HG02623 (cell line): ENCODE data around the gene MLPH.
"Not testable (repeated sequence)": the region's sequence is repeated elsewhere in the genome, so short reads cannot be mapped to it uniquely, and the experiment has no call there.

Source experiments
- ATAC-seq: cut with Tn5 transposase; IDR thresholded peaks from one replicate; pipeline ENCODE4 v1.9.1; 2021; ENCODE audit warnings: moderate library complexity; ENCODE audit not compliant: unreplicated experiment

MLPH gene

DNA sequence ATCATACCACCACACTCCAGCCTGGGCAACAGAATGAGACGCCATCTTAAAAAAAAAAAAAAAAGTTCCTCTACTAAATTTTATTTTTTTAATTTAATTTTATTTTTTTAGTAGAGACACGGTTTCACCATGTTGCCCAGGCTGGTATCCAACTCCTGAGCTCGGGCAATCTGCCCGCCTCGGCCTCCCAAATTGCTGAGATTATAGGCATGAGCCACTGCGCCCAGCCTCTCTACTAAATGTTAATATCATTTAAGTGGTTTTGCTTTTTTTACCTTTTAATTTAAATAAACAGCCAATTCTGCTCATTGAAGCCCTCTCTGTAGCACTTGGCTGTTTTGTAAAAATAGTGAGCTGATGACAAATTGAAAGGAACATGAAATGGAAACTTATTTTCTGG, 94.3 kb downstream of the MLPH start:
- no peak for ATAC-seq

DNA sequence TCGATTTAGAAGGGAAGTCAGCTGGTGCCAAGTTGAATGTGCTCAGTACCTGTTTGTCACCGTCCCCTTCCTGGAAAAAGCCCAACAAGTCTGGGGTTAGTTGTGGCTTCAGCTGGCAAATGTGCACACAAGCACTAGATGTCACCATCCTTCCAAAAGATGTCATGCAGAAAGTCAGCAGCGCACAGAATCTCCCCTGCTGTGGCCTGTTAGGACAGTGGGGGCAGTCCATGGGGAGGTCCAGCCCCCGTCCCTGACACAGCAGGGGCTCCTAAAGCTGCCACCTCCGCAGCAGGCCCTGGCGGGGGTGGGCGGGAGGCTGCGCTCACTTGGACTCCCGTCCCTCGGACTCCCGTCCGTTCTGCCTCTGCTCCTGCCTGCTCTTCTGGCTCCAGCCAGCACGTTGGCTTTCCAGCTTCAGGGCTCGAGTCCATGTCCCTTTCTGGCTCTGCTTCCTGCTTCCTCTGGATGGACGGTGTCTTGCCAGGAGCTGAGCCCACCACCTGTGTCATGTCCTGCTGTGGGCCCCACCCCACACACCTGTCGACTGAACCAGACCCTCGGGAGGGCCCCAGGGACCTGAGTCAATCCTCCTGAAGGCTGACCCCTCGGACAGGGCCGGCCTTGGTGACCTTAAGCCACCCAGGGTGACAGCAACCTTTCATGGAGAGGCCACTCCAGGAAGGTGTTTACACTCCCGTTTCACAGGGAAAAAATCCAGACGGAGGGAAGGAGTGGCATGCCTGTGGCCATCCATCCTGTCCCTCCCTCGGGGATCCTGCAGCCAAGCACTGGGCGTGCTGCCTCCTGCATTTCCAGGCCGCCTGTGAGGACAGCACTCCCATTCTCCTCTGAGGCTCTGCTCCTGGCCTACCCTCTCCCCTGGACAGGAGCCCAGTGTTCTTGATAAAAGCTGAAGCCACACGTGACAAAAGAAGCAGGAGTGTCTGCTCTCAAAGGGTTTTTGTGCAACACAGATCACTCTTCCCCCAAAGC, 95.0 kb downstream of the MLPH start:
- ATAC-seq, result no peak

DNA sequence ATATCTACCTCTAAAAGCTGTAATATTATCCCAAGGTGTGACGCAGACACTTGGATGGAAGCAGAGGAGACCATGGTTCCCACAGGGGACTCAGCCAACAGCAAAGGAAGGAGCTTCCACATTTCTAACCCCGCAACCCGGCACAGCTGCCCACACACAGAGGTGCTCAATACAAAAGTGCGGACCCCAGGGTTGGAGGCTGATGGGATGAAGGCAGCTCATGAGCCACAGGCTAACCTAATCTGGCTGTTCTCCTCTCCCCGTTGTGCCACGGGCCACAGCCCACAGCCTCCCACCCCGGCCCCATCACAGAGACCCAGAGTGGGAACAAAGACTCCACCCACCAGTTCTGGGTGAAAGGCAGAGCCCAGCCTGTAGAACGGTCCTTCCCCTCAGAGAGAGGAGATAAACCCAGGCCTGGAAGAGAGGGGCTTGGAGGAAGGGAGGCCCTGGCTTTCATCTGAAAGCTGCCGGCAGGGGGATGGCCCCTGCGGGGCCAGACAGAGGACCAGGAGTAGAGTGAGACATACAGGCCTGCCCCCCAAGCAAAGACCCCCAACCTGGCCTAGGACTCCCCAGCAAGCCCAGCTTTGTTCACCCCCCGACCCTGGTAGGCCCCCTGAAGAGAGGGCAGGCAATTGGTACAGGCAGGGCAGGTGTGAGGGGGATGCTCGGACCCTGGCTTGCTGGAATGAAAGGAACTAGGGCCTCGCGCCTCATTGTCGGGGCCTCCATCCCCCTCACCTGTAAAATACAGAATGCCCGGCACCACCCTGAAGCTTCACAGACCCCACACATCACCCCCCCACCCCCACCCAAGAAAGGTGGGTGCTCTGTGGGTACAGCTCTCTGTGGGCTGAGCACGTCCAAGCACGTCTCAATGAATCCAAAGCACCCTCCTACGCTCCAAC, 96.6 kb downstream of the MLPH start:
- no peak for ATAC-seq

DNA sequence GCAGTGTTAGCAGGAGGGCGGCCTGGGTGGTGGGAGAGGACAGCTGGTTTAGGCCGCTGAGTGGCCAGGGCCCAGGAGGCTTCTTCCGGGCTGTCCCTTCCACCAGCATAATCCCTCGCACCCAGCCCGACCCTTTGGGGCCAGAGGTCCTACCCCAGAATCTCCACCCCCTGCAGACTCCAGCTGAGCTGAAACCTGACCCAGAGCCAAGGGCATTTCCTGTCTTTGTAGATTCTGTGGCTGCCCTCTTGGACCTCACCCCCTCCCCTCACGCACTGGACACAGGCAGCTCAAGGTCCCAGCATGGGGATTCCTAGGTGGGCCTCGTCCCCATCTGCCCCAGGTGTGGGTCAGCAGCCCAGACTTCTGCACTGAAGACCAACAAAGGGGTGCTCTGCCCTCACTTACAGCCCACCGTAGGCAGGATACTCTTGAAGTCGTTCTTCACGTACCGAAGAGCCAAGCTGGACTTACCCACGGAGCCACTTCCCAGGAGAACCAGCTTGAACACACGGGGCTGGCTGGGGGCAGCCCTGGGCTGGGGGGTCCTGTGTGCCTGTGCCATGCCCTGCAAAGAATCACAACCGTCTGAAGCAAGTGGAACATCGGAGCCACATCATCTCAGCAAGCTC, 98.7 kb downstream of the MLPH start:
- ATAC-seq, result no peak

DNA sequence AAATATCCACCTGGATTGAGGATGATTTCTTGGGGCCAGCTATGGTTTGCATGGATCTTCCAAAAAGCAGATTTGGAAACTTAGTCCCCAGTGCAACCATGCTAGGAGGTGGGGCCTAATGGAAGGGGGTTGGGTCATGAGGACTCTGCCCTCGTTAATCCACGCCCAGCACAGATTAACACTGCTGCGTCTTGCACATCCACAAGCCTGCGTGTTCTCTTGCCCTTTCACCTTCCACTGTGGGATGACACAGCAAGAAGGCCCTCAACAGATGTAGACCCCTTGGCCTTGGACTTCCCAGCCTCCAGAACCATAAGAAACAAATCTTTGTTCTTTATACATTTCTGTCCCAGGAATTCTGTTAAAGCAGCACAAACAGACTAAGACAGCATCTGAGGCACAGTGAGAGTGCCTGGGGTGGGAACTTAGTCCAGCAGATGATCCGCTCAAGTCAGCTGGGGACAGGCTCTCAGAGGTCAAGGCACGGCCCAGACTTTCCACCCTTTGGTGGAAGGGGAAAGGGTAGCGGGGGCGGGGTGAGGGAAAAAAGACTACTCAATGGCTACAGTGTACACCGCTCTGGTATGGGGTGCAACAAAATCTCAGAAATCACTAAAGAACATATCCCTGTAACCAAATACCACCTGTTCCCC, 101.1 kb downstream of the MLPH start:
- ATAC-seq, result no peak

DNA sequence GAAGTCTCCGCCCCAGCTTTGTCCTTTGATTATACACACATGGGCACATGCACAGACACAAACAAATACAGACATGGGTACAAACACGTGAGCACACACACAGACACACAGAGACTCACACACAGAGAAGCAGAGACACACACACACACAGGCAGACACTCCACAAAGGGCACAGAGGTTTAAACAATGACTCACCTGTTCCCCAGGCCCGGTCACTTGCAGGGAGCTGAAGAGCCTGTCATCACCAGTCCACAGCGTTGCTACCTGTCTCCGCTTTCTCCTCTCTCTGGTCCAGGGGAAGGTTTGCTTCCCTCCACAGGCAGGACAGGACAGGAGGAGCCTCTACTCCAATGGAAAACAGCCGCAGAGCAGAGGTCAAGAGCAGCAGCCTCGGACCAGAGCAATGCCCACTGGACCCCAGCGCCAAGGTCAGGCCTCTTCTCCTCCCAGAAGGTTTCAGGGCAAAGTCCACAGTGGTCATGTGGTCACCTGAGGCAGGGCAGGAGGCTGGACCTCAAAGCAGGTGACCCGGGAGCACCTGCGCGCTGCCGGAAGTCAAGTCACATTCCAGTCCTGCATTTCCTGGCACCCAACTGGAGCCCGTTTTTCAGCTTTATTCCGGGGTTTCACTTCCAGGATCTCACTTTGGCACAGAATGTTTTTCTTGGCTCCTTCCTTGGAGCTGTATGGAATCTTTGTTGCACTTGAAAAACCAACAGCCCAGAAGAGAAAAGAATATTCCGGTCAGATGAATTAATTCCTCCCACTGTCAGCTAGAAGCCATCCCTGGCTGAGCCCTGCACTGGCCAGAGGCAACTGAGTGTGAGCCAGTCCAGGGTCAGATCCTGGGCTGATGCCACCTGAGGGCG, 103.5 kb downstream of the MLPH start, which contains the start of gene RAB17:
Gene RAB17, minus strand, starts transcription at position 463 of the 869 bp plus-strand sequence. CDS start 4,580 bp downstream, outside the sequence.
- ATAC-seq, result no peak

DNA sequence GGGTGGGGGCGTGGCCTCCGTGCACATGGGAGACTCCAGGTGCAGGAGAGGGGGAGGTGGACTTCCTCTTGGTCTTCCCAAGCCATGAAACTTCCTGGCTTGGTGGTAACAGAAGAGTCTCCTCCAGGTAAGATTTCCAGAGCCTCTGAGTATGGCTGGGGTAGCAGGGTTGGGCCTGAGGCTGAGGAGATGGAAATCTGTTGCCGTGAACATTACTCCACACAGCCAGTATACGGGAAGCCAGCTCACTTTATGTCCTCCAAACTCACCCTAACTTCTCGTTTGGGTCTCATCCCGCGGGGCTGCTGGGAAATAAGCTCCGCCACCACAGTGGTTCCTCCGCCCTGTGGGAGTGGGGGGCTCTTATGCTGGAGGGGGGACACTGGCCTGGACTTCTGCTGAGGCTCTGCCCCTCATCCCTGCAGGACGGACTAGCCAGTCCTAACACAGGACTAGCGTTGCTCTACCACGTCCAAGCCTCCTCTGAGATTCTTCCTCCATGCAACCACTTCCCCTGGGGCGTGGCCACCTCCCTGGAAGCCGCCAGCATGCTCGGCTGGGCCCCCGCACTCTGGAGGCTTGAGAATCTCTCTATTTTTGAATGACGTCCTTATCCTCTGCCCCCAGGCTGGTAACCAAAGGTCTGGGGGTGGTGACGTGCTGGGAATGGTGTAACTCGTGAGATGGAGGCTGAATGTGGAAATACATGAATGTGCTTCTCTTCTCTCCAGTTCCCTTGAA, 104.3 kb downstream of the MLPH start:
- no peak for ATAC-seq

DNA sequence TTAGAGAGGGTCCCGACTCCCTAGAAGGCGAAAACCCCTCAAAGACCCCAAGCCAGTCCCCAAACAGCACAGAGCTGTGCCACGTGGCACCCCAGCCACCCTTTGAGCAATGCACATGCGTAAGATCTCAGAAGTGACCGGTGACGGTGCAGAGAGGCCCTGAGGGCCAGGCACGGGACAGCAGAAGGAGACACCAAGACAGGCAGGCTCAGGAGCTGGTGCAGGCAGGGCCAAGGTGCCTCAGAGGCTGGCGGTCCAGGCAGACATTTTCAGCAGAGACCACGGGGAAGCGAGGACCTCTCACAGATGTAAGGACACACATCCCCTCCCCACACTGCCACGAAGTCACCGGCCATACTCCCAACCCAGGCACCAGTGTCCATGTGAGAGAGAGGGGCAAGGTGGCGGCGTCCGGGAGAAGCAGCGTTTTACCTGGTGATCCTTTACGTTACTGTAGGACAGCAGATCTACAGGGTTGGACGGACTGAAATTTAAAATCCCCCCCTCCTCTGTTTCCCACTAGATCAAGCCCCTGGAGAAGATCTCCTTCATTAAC, 105.5 kb downstream of the MLPH start:
- ATAC-seq, result no peak

DNA sequence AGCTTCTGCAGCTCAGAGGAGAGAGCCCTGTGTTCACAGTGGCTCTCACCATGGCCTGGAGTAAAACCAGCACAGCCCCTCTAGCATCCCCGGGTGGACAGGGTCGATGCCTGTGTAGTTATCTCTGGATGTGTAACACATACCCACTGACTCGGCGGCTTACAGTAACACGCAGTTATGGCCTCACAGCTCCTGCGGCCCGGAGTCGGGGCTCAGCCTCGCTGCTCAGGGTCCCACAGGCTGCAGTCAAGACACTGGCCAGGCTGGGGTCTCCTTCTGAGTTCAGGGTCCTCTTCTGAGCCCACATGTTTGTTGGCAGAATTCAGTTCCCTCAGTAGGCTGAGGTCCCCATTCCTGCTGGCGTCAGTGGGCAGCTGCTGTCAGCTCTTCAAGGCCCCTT, 106.0 kb downstream of the MLPH start:
- no peak for ATAC-seq

DNA sequence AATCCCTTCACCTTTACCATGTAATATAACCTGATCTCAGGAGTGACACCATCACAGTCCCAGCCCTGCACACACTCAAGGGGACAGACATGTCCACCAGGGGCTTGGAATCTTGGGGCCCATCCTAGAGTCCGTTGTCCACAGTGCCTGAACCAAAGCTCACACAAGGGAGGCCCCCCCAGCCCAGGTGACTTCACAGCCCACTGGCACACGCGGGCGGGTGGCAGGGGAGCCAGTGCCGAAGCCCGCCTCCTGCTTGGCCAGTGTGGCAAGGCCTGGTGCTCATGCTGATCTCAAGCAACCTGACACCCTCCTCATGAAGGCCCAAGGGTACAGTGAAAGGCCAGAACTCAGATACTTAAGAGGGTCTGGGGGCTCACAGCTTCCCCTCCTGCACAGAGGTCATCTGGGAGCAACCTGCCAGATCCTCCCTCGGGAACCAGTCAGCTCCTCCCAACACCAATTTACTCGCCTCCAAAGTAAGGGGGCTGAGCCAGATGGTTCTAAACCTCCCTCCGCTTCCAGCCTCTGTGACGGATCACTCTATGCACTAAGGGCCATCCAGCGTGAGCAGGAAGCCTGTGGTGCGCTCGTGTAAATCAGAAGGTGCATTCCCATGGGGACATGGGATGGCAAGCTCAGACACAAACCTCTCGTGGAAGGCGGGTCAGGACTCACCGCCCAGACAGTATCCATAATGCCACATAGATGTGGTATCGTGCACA, 106.7 kb downstream of the MLPH start:
- no peak for ATAC-seq

DNA sequence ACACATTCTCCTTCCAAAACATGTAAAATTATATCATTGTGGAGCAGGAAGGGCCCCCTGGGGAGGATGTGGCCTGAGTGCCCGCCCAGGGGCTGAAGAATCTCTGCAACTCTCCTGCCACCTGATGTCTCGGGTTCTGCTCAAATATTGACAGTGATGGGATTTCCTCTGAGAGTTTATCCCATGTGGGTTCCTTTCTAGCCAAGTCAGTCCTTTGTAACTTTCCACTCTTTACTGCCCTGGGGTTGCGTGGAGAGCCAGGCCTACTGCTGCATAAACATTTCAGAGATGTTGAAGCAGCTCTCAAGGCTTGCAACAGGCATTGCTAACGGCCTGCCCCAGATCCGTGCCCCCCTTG, 107.4 kb downstream of the MLPH start:
- no peak for ATAC-seq

DNA sequence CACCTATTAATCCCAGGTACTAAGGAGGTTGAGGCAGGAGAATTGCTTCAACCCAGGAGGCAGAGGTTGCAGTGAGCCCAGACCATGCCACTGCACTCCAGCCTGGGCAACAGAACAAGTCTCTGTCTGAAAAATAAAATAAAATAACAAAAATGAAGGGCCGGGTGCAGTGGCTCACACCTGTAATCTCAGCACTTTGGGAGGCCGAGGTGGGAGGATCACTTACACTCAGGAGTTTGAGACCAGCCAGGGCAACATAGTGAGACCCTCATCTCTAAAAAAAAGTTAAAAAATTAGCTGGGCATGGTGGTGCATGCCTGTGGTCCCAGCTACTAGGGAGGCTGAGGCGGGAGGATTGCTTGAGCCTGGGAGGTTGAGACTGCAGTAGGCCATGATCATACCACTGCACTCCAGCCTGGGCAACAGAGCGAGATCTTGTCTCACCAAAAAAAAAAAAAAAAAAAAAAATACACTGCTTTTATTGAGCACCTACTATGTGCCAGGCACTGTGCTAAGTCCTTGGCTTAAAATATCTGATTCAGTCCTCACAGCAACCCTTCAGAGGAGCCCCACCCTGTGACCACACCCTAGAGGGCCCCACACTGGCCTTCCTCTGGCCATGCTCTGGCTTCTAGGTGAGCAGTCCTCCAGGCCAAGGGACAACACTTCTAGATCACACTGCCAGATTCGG, 108.9 kb downstream of the MLPH start:
- ATAC-seq, result not testable (repeated sequence)

DNA sequence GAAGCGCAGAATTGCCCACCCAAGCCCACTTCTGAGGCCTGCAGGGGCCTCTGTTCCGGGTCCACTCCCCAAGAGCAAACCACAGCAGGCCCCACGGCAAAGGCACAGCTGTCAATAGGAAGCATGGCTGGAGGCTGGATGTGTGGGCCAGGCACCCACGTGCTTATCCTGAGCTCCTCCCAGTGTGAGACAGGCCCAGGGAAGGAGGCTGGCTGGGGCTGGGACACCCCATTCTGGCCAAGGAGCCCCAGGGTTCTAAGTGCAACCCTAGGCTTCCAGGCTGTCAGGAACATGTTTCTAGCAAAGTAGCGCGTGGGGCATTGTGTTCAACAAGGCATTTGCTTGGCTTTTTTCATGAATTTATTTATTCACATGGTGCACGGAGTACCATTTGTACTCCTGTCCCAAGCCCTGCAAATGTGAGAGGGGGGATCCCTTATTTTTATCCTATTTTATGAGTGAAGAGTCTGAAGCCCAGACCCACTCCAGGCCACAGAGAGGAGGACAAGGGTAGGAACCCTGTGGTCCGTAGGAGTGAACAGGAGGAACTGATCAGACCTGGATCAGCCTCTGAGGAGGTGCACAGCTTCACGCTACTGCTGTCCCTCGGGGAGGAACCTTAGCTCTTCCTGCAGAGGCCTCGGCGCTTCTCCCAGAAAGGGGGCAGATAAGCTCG, 109.6 kb downstream of the MLPH start:
- ATAC-seq, result no peak

DNA sequence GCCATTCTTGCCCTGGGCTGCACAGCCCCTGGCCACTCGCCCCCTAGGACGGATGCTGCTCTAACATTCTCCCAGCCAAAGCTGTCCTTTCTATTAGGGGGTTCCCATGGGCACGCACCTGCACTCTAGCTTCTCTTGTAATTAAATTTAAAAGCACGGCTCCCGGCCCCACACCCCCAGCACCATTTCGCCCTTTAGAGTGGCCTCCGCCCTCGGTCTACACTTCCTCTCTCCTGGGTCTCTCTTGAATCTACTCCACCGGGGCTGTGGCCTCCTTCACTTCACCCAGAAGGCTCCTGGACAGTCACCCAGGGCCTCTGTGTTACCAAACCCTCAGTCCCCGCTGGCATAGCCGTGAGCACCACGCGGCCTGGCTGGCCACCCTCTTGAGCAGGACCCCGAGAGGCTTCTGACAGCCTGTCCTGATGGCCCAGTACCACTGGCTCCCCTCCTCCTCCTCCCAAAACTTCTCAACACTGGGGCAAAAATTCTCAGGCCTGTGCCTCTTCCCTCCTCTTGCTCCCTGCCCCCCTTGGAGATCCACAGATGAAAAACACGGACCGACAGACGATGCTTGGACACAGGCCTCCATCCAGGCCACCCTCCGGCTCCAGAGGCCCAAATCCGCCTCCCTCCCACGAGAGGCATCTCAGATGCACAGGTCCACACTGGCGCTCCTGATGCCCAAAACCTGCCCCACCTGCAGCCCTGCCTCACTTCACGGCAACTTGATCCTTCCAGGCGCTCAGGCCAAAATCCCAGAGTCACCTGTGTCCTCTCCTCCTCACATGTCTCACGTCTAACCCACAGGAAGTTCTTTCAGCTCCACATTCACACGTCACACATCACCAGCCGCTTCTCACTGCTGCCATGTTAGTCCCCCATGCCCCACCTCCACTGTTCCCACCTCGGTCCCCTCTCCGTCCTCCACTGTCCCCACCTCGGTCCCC, 110.4 kb downstream of the MLPH start:
- no peak for ATAC-seq

DNA sequence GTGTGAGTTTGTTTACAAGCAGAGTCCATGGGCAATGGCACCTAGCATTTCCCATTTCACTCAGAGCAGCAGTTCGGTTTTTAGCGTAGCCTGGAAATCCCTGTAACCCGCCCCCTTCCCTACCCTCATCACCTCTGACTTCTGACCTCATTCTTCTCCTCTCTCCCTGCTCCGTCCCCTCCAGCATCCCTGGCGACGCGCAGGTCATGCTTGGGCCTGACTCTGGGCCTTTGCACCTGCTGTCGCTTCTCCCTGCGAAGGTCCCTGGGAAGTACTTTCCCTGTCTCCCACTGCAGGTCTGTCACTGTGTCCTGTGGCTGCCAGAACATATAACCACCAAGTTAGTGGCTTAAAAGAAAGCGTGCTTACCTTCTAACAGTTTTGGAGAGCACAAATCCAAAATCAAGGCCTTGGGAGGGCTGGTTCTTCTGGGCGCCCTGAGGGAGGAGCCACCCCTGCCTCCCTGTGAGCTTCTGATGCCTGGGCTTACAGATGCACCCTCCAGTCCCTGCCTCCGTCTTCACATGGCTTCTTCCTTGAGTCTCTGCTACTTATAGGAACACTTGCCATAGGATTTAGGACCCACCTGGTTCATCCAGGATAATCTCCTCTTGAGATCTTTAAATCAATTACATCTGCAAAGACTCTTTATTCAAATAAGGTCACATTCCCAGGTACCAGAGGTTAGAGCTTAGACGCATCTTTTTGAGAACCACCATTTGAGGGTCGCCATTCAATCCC, 111.6 kb downstream of the MLPH start:
- ATAC-seq, result no peak
